MCF 10A (cell line): ENCODE data around the gene NUDT17. TPM values are rescaled to one million over a fixed set of nuclear protein-coding genes. Genes with fewer than 3 reads are reported as not detected.
A peak's percentile ranks its signal among the peaks of the same experiment; 100 is the strongest.

Experiments
- BruUV-seq: library from RNA; stranded (reverse); fragments of 400-500 nt; replicated peaks from 2 replicates; lab custom pipeline; 2021; lab: Mats Ljungman, UMichigan
- CTCF ChIA-PET: fragments of 300-600 bp; sonication (Branson Sonifier 250); formaldehyde crosslinking; extraction: SDS; loops from one replicate; lab custom pipeline; 2021; ENCODE audit warnings: antibody characterized with exemption, inconsistent platforms; lab: Yijun Ruan, JAX
- POLR2A ChIA-PET: fragments of 300-600, 350-650 bp; sonication (Branson Sonifier 250); formaldehyde crosslinking; extraction: SDS; loops from one replicate; lab custom pipeline; 2020; ENCODE audit warnings: antibody characterized with exemption, inconsistent platforms; lab: Yijun Ruan, JAX
- DNase-seq: peaks from one replicate; pipeline ENCODE4 v3.0.0-alpha.2; 2018; ENCODE audit not compliant: unreplicated experiment
- H3K27ac Mint-ChIP-seq: one replicate; pipeline ENCODE4 v1.8.0; 2022; ENCODE audit warnings: mild to moderate bottlenecking, low read depth, mixed read lengths; ENCODE audit not compliant: unreplicated experiment
- H3K27me3 Mint-ChIP-seq: one replicate; pipeline ENCODE4 v1.8.0; 2022; ENCODE audit warnings: mixed read lengths; ENCODE audit not compliant: insufficient read depth, unreplicated experiment
- H3K36me3 Mint-ChIP-seq: one replicate; pipeline ENCODE4 v1.8.0; 2022; ENCODE audit warnings: mild to moderate bottlenecking, moderate library complexity, mixed read lengths; ENCODE audit not compliant: insufficient read depth, unreplicated experiment
- H3K4me1 Mint-ChIP-seq: one replicate; pipeline ENCODE4 v1.8.0; 2022; ENCODE audit warnings: mixed read lengths; ENCODE audit not compliant: insufficient read depth, unreplicated experiment
- H3K4me3 Mint-ChIP-seq: one replicate; pipeline ENCODE4 v1.8.0; 2022; ENCODE audit warnings: mild to moderate bottlenecking, moderate library complexity, mixed read lengths; ENCODE audit not compliant: unreplicated experiment
- H3K9me3 Mint-ChIP-seq: one replicate; pipeline ENCODE4 v1.8.0; 2022; ENCODE audit warnings: mixed read lengths; ENCODE audit not compliant: unreplicated experiment
- CTCF ChIP-seq: fragments of 200-600 bp; IDR thresholded peaks from one replicate; pipeline ENCODE4 v1.8.0; 2022; ENCODE audit warnings: antibody characterized with exemption, mild to moderate bottlenecking; ENCODE audit not compliant: unreplicated experiment
- intact Hi-C: fragments of 100-400 bp; cut with micrococcal nuclease; formaldehyde crosslinking; loops from 2 replicates; pipeline ENCODE4 v1.14.1; 2022
- total RNA-seq: library from RNA; stranded (reverse); gene quantifications from 2 replicates; pipeline ENCODE4 v1.2.3, GENCODE V29; 2022

The NUDT17 gene
- total RNA-seq, 1 experiment from 2014 or later = 4.6 TPM

- H3K36me3 Mint-ChIP-seq = peaks cover 11% of the 10 kb centered on the region
- intact Hi-C loops = loop anchor here (1.0 kb wide), 1 partner anchor 67 kb away; the partner anchor contains the start of gene LIX1L
- H3K9me3 Mint-ChIP-seq = no peaks in the 10 kb centered on the region
- DNase-seq = peak; percentile 82
- H3K27ac Mint-ChIP-seq = peak overlapping the region; percentile 95
- H3K4me3 Mint-ChIP-seq = peak overlapping the region; percentile 57
- no peak for TF ChIP-seq CTCF
- no peaks in the 10 kb centered on the region for H3K27me3 Mint-ChIP-seq
- H3K4me1 Mint-ChIP-seq = peaks cover 36% of the 10 kb centered on the region
- ChIA-PET CTCF (interaction anchor here (0.6 to 21.0 kb wide), 39 partner anchors 10 to 201 kb away, joined by 3 to 617 read pairs (median 7); partner anchors contain the start of genes ANKRD34A, HJV, ITGA10 and LIX1L), POLR2A (interaction anchor here (0.6 to 4.7 kb wide), 33 partner anchors 8 to 144 kb away, joined by 3 to 284 read pairs (median 10); partner anchors contain the start of genes ANKRD34A, ITGA10, LIX1L and NUDT17)
- no TSS peak for BruUV-seq
Observed at GRCh38 chr1:145891143-145891542, 45.7 kb downstream of the NUDT17 start.

GRCh38 chr1:145891587-145892485, 46.4 kb downstream of the NUDT17 start:
- Mint-ChIP-seq H3K9me3 (no peaks in the 10 kb centered on the region), H3K27me3 (no peaks in the 10 kb centered on the region), H3K36me3 (peaks cover 17% of the 10 kb centered on the region), H3K4me1 (peaks cover 36% of the 10 kb centered on the region), H3K4me3 (peak overlapping the region; percentile 57), H3K27ac (peak overlapping the region; percentile 95)
- ChIA-PET CTCF (interaction anchor here (0.6 to 21.0 kb wide), 48 partner anchors 11 to 202 kb away, joined by 3 to 617 read pairs (median 5); partner anchors contain the start of genes ANKRD34A, HJV, ITGA10 and LIX1L), POLR2A (interaction anchor here (0.7 to 4.7 kb wide), 41 partner anchors 9 to 144 kb away, joined by 3 to 284 read pairs (median 8); partner anchors contain the start of genes ANKRD34A, ITGA10, LIX1L and NUDT17)
- BruUV-seq = TSS peak; percentile 49
- peak; percentile 100 for DNase-seq
- intact Hi-C loops = loop anchor here (1.0 kb wide), 6 partner anchors 18 to 121 kb away; partner anchors contain the start of genes ITGA10, LIX1L and RBM8A
- TF ChIP-seq CTCF = peak; percentile 98

- Mint-ChIP-seq H3K4me1 (peaks cover 36% of the 10 kb centered on the region), H3K27me3 (no peaks in the 10 kb centered on the region), H3K27ac (peak overlapping the region; percentile 95), H3K4me3 (peak overlapping the region; percentile 57), H3K36me3 (peaks cover 17% of the 10 kb centered on the region), H3K9me3 (no peaks in the 10 kb centered on the region)
- intact Hi-C loops = loop anchor here (1.0 kb wide), 5 partner anchors 18 to 121 kb away; partner anchors contain the start of genes ITGA10 and RBM8A
- POLR2A ChIA-PET = interaction anchor here (0.8 to 4.7 kb wide), 34 partner anchors 10 to 143 kb away, joined by 3 to 284 read pairs (median 10); partner anchors contain the start of genes ANKRD34A, ITGA10, LIX1L and NUDT17
- CTCF ChIA-PET = interaction anchor here (0.6 to 21.0 kb wide), 38 partner anchors 10 to 203 kb away, joined by 3 to 617 read pairs (median 7); partner anchors contain the start of genes ANKRD34A, HJV, ITGA10 and LIX1L
- TSS peak; percentile 91 for BruUV-seq
- no peak for TF ChIP-seq CTCF
- DNase-seq = peak; percentile 72
Observed at GRCh38 chr1:145892486-145893087, 47.2 kb downstream of the NUDT17 start.
